Measurements from ENCODE around the gene ARHGEF4.

Gene ARHGEF4

DNA sequence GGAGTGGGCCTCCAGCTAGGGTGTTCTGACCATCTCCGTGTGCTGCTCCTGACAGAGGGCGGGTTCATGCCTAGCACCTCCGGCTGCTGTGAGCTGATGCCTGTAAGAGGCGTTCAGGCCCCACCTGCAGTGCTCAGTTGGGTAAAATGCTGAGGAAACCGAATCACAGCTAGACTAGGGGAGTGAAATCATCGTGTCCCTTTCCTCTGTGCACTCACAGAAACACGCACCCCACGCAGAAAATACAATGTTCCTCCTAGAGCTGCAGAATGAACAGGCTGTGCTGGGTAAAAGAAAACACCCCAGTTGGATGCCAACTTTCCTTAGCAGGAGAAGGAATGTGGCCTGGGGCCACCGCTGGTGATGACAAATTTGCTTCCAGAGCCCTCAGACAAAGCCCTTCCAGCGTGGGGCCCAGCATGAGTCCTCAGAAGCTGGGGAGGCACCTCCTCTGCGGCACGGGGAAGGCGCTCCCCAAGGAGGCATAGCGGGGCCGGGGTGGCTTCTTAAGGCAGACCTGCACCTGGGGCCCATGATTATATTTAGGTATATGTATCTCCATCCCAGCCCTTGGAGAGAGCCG is 16.3 kb upstream of the ARHGEF4 start:
- no peak for DNase-seq

DNA sequence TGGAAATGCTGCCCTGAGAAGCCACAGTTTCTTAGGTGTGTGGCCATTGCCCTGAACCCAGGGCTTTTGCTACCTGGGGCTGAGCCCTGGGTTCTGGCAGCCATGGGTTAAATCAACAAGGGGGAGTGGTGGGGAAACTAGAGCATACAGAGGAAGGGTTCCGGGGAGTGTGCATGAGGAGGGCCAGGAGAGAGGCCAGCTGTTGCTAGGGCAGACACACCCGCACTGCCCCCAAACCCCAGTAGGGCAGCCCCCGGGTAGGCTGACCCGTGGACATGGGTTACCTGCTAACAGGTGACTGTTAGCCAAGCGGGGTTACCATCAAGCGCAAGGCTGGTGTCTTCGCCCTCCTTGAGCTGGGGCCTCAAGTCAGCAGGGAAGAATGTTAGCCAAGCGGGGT is 14.8 kb upstream of the ARHGEF4 start:
- DNase-seq = no peak

DNA sequence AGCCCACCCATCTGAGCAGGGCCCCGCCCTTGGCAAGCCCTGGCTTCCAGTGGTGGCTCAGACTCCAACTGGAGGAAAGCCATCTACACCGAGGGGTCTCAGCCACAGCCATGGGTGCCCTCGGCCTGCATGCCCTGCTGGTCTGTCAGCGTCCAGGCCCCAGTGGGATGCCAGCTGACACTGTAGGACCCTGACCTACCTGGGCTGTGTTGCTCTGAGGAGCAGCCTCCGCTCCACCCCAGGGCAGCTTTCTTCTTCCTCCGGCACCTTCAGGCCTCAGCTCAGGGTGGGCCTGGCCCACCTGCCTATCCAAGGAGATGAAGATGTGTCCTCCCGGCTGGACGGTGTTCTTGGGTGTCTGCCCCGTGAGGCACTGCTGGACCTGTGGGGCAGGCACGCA is 13.9 kb upstream of the ARHGEF4 start:
- no peak for DNase-seq

DNA sequence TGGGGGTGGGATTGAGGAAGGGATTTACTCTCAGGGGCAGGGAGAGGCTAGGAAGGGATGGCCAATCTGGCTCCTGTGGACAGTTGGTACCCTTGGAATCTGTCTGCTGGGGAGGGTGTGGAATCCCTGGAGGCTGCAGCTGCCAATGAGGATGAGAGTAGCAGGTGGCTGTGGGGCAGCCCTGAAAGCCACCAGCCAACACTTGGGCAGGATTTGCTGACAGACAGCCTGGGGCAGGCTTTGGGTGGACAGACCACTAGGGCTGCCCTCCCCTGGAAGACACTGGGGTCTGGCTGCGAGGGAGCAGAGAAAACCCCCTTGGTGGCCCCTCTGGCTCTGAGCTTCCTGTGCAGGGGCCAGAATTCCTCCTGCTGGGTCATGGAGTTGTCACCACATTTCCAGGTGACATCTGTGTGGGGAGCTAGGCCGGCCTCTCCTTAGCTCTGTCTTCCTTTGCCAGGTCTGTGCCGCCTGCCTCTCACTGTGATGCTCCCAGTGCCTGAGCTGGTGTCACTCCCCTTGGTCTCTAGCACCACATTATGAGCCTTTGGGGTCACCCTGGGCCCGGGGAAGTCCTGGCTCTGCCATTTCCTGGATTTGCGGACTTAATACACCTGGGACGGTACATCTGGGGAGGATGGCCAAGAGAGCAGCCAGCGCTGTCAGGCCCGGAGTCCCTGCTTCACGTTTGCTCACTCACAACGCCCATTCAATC is 13.4 kb upstream of the ARHGEF4 start:
- DNase-seq = no peak

DNA sequence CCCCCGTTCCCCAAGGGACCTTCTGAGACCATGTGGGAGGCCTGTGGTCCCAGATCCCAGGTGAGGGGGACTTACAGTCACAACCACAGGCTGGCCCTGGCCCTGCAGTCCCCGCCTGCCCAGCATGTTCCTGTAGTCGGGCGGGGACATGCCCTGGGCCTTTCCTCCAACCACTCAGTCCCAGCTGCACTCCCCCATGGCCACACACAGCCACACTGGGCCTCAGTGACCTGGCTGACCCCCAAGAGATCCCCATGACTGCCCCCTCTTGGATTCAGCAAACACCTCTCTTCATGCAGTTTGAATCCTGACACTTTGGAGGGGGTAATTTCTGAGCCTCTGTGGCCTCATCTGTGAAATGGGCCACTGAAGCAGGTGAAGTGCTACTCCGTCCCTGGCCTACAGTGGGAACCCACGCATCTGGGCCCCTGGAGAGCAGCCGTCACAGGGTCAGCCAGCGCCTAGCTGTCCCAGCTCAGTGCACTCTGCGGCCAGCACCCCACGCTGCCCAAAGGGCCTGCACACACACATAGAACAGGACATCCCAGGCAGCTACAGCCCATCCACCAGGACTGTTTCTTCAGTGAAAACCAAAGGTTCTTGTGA is 12.7 kb upstream of the ARHGEF4 start:
- DNase-seq = no peak

DNA sequence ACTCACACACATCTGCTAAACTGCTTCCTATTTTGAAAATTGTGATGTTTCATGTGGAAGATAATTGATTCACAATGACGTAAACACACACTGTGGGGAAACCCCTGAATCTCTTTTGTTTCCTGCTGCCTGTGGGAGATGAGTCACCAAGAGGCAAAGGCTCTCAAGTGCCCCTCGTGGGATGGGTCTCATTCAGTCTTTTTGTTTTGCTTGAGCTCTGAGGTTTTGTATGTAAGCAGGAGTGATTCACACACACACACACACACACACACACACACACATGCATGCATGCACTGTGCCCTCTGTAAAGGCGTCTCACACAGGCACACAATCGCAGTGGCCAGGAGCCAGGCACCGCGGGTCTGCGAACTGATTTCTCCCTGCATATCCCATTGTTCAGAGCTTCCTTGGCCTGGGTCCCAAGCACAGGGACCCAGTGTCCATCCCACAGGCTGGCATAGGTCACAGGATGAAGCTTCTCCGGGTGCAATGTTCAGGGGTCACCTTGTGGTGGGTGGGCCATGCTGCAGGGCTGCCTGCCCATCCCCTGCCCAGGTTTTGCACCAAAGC is 12.1 kb upstream of the ARHGEF4 start:
- DNase-seq = no peak

DNA sequence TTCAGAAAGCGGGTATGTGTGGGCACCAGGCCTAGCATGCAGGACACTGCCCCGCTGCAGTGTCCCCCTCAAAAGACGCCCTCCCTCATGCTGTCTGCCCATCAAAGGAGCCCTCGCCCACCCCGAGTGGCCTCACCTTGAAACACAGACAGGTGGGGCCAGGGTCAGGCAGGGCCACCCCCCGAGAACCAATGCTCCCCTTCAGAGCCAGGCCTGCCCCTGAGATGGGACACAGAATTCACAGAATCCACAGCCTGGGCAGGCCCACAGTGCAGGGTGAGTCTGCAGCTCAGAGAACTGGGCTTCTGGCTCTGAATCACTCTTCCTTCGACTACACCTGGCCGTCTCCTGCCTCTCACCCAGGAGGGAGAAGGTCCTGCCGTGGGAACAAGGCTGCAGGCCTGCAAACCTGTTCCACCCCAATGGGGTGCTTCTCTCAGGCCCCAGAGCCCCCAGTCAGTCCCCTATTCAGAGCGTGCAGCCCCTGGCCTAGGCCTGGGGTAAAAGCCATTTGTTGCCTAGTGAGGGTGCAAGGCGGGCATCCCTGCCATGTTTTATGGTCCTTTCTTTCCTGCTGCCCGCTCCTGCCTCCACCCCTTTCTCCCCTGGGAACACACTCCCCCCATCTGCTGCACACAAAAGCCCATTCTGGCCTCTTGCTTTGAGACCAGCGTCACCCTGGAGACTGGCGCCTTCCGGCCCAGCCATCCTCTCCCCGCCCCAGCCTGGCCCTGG is 11.3 kb upstream of the ARHGEF4 start:
- no peak for DNase-seq

DNA sequence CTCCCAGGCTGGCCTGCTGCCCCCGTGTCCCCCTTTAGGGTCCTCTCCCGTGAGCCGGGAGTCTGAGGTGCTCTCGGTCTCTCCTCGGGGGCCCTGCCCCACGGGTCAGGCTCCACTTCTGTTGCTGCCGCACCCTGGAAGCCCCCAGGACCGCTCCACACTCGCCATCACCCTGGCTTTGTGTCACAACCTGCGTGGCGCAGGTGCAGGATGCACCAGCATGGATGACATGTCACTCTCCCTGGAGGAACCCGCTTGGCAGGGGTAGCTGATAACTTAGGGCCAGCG is 10.8 kb upstream of the ARHGEF4 start:
- DNase-seq = no peak

DNA sequence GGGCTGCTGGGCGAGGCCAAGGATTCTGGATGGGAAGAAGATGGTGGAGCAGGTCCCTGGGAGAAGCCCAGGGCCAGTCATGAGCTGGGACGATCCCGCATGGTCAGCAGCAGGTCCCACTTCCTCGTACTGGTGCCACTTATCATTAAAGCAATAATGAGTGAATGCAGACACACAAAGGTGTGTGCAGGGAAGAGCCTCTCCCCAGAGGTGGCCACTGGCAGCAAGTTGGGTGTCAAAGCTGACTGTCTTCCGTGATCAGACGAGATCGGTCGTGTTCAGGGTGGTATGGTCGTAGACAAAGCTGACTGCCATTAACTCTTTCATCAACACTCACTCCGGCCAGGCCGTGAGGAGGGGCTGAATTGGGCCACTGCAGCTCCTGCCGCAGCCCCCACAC is 10.3 kb upstream of the ARHGEF4 start:
- DNase-seq = no peak

DNA sequence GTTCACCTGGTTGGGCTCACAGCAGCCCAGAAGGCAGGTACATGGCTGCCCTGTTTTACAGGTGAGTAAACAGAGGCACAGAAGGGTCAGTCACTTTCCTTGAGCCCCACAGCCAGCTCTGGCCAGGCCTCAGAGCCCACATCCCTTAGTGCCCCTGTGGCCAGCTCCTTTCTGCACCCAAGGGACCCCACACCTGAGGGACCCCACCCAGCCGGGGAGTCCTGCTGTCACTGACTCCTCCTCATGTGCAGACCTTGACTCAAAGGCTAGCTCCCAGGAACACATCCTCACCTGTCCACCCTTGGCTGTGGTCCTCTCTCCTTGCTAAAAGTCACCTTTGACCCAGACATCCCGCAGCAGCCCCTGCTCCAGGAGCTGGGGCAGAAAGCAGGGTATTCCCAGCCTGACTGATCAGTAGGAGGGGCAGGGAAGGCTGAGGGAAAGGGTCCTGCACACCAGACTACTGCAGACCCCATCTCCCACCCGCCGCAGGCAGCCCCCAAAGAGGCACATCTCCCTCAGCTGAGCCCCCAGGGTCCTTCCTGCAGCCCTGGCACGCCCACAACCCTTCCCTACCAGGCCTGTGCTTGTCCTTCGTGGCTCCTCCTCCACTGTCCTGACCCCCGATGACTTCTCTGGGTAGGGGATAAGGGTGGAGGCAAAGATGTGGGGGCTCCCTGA is 9.8 kb upstream of the ARHGEF4 start:
- DNase-seq = no peak

DNA sequence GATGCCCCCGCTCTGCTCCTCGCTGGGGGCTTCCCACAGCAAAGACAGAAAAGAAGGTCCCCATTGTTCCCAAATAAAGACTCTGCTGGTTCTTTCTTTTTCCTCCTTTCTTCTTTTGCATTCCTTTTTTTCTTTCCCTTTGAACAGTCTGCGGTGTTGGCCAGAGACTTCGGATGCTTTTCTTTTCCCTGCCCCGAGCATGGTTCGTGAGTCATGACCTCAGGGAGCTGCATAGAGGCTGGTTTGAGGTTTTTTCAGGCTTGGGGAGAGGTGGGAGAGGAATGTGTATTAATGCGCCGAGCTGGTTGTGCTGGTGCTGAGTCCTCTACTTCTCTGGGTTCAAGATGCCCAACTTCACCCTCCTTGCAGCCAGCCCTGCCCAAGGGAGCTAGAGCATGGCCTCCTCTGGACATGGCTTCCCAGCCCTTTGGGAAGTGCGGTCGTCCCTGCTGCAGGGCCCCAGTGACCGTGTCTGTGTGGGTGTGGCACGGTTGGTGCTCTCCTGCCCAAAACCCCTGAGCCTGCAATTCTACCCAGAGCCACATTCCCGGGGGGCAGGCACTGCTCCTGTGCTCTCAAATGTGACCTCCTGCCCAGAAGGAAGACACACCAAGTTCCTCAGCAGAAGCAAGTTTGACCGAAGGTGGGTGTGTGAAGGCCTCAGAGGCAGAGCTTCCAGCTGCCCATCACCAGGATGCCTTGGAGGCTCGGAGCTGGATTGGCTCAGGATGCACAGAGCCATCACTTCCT is 9.0 kb upstream of the ARHGEF4 start:
- no peak for DNase-seq

DNA sequence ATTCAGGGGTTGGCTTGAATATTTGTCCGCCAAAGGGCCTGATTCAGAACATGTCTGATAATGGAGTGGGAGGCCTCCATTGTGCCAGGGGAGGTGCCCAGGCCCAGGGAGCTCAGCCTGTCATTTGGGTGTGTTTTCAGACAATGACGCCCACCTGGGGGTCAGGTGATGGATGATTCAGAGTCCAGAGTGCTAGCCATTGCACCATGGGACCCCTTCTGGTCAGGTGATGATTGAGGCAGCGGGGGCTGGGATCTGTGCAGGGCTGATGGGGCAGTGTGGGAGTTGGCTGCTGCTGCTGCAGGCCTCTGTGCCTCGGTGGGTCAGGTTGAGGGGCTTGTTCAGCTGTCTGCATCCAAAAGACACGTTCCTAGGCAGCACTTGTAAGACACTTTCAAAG is 8.3 kb upstream of the ARHGEF4 start:
- no peak for DNase-seq

DNA sequence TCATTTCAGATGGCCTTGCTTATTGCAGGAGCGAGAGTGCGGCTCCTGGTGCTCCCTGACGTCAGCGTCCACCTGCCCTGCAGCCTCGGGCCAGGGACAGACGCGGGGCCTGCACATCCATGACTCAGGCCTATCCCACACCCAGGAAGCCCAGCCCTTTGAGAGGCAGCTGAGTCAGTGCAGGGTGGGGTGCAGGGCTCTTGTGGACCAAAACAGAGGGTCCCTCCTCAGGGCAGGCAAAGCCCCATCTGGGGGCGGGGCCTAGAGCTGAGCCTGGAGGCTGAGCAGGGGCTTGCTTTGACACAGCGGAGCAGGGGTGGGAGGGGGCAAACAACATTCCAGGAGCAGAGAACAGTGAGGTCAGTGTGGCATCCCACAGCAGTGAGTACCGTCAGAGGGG is 7.7 kb upstream of the ARHGEF4 start:
- DNase-seq = no peak

DNA sequence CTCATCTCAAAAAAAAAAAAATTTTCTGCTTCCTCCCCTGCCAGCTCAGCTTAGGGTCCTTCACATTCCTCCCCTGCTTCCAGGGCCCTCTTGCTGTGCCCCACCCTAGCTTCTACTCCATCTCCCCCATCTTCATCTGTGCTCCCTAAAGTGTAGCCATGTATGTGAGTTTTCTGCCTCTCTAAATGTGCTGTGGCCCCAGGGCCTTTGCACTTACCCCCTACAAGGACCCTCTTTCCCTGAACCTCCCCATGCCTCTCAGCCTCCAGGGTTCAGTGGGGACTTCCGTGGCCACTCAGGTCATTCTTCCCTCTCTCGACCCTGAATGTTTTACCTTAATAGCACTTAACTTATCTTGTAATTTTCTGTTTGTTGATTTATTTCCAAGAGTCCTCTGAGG is 6.2 kb upstream of the ARHGEF4 start:
- DNase-seq = no peak

DNA sequence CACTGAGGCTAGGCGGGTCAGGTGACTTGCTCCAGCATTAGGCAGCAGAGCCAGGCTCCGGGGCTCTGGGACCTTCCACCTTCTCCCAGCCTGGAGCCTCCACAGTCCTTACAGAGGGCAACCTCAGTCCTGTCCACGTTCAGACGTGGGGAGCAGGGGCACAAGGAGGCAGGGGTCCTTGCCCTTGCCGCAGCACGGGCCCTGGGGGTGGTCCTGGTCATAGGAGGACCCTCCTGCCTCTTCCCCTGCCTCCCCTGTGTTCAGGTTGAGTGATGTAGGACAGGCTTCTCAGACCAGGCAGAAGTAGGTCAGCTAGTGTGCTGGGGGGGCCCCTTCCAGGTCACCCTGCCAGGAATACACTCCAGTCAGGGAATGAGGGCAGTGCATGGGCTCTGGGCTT is 5.4 kb upstream of the ARHGEF4 start:
- DNase-seq = no peak

DNA sequence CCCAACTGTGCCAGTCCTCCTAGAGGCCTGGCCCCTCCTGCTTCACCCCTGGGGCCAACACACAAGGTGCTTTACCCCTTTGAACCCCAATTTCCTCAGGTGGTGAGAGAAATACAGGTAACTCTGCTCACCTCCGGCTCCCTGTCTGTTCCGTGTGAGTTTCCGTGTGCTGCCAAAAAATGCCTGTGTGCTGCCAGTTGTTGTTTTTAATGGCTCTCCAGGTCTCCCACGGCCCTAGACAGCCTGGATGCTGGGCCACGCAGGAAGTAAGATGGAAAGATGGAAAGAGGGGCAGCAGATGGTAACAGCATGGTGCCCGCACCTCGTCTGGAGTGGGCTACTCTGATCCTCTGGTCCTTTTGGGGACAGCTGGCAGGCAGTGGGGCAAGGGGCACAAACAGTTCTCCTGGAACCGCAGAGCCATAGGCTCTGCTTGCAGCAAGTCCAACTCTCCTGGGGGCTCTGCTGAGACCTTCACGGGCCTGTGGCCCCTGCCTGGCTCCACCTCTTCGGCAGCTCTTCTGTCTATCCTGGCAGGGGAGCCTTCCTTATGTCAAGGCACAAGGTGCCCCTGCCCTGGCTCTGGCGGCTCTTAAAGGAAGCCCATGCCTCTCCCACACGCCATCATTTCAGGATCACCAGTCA is 4.3 kb upstream of the ARHGEF4 start:
- no peak for DNase-seq

DNA sequence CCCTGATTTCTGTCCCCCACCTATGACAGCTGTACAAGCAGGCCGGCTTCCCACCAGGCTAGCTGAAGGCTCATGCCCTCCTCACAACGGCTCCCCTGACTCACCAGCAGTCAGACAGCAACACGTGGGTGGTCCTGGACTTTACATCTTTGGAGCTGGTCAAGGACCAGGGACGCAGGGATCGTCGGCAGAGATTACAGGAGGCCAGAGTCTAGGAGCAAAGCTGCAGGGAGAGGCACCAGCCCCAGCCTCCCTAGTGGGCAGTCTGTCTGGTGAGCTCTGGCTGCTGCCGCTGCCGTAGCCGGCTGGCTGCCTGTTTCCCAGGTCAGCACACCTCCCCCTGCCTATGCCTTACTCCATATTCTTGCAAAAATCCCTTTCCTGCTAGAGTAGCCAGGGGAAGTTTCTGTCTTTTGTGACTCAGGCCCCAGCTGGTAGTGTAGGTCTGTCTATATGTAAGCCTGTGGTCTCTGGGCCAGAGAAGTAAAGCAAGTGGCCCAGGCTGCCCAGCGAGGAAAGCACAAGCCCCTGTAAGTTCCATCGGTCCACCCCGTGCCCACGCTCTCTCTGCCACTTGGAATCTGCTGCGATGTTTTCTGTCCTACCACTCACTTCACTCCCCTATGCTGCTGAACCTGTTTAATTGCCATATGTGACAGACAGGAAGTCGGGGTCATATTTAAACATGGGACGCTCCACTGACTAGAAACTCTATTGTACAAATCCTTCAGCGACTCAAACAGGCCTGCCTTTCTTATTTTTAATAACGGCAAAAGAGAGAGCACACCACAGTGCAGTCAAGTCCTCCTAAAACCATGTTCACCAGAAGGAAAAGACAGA is 2.4 kb upstream of the ARHGEF4 start:
- DNase-seq = no peak

DNA sequence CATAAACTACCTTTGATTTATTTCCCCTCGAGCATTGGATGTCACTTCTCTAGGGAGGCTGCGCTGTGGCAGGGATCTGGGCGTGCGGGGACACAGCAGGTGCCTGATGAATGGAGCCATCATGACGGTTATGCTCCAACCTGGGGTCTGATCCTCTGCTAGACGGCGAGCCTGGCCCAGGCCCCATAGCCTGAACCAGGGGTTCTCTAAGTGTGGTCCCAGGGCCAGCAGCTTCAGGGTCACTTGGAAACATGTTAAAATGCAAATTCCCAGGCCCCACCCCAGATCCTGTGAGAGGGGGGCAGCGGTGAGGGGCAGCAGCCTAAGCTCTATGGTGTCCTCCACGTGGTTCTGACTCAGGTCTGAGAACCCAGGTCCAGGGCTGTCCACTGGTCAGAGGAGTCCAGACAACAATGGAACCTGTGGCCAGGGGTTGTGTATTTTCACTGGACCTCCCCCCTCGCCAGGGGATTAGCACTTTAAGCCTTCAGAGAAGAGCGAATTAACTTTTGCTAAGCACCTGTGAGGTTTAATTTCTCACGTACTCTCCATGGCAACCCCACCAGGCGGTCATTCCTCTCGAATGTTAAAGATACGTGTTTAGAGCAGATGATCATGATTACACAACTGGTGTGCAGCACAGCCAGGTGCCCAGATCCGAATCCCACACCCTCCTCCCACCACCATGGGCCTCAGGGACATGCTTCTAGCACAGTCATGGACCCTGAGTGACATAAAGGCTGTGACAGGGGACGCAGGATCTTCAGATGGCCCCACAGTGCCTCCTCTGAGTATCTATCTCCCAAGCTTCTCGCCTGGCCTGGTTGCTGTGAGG is 1.6 kb upstream of the ARHGEF4 start:
- no peak for DNase-seq

DNA sequence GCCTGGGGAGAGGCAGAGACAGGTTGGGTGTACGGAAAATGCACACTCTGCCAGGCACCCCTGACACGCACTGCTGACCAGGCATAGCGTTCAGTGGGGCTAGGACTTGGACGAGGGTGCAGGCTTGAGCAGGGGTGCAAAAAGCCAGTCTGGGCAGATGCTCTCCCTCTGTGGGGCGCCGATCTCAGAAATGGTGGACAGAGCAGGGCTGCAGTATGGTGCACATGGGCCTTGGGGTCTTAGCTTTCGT is 1.0 kb upstream of the ARHGEF4 start:
- DNase-seq = no peak

DNA sequence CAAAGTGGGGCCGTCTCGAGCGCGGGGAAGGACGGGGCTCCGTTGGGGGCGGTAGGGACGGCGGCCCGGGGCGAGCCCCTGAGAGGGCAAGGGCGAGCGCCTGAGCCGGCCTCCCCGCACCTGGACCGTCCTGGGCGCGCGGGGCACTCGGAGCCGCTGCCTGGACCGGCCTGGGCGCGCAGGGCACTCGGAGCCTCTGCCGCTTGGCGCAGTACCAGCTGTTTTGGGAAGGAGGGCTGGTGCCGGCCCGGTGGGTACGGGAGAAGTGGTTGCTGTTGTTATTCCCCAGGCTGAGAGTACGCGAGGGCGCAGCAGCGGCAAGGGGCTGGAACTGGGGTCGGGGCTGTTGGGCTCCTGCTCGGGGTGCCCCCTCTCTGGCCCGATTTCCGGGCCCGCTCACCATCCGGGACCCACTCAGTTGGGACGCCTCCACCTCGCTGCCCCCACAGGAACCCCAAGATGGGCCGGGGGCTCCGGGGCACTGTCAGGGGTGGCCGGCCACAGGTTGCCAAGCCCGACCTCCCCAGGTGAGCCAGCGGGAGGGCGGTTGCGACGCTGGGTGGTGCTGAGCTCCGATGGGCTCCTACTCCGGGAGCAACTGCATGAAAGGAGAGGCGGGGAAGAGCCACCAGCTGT is 579 bp downstream of the ARHGEF4 start:
- no peak for DNase-seq
